IMR-90 (cell line): ENCODE measurements around the gene MROH7. TPM values are rescaled to one million over a fixed set of nuclear protein-coding genes. Genes with fewer than 3 reads are reported as not detected.

Experiments used
- ATAC-seq: fragments of 200-7000 bp; cut with Tn5 transposase; 2 replicates; pipeline ENCODE4 v1.9.1; 2020; ENCODE audit warnings: low read depth, mild to moderate bottlenecking, moderate library complexity
- BruUV-seq: library from RNA; stranded (reverse); fragments of 400-500 nt; replicated peaks from 2 replicates; lab custom pipeline; 2021; lab: Mats Ljungman, UMichigan
- CTCF ChIA-PET: fragments of 300-600 bp; formaldehyde crosslinking; extraction: SDS; loops from one replicate; lab custom pipeline; 2021; ENCODE audit warnings: antibody characterized with exemption; lab: Yijun Ruan, JAX
- POLR2A ChIA-PET: fragments of 300-600 bp; sonication (Branson Sonifier 250); formaldehyde crosslinking; loops from one replicate; lab custom pipeline; 2022; ENCODE audit warnings: antibody characterized with exemption; ENCODE audit not compliant: unreplicated experiment; lab: Charles Lee
- DNase-seq: peaks from one replicate; pipeline ENCODE4 v3.0.0; 2013
- H2AFZ ChIP-seq: replicated peaks from 2 replicates; pipeline ENCODE3; 2013; ENCODE audit warnings: low read length, mild to moderate bottlenecking; ENCODE audit not compliant: poor library complexity
- H2AK5ac ChIP-seq: 2 replicates; pipeline ENCODE4 v1.6.1; 2013; ENCODE audit warnings: low read depth, low read length, inconsistent platforms
- H2AK9ac ChIP-seq: replicated peaks from 2 replicates; pipeline ENCODE3; 2013; ENCODE audit warnings: mild to moderate bottlenecking, low read depth, low read length, moderate library complexity; ENCODE audit not compliant: poor library complexity
- H2BK120ac ChIP-seq: 2 replicates; pipeline ENCODE4 v1.6.1; 2013; ENCODE audit warnings: low read depth, low read length, inconsistent platforms
- H2BK15ac ChIP-seq: 3 replicates; pipeline ENCODE4 v1.6.1; 2013; ENCODE audit warnings: low read depth, low read length, inconsistent platforms
- H2BK20ac ChIP-seq: 2 replicates; pipeline ENCODE4 v1.6.1; 2013; ENCODE audit warnings: low read depth, mild to moderate bottlenecking, inconsistent platforms, low read length, moderate library complexity
- H2BK5ac ChIP-seq: 2 replicates; pipeline ENCODE4 v1.6.1; 2013; ENCODE audit warnings: mild to moderate bottlenecking, low read depth, low read length, inconsistent platforms; ENCODE audit not compliant: poor library complexity, severe bottlenecking
- H3K14ac ChIP-seq: replicated peaks from 2 replicates; pipeline ENCODE4 v1.6.1; 2013; ENCODE audit warnings: low read depth, low read length, inconsistent platforms
- H3K18ac ChIP-seq: 2 replicates; pipeline ENCODE4 v1.6.1; 2013; ENCODE audit warnings: low read depth, low read length, control low read depth
- H3K23ac ChIP-seq: 2 replicates; pipeline ENCODE4 v1.6.1; 2013; ENCODE audit warnings: low read depth, low read length, inconsistent platforms
- H3K27ac ChIP-seq: 2 replicates; pipeline ENCODE4 v1.5.1; 2013; ENCODE audit warnings: mild to moderate bottlenecking, control low read depth, low read length; ENCODE audit not compliant: insufficient read depth
- H3K27me3 ChIP-seq: 2 replicates; pipeline ENCODE4 v1.6.1; 2013; ENCODE audit warnings: low read length; ENCODE audit not compliant: control insufficient read depth, insufficient read depth
- H3K36me3 ChIP-seq: 2 replicates; pipeline ENCODE4 v1.6.1; 2013; ENCODE audit warnings: low read length, mixed read lengths; ENCODE audit not compliant: control insufficient read depth, insufficient read depth
- H3K4ac ChIP-seq: 2 replicates; pipeline ENCODE4 v1.6.1; 2013; ENCODE audit warnings: low read depth, low read length, inconsistent platforms
- H3K4me1 ChIP-seq: 2 replicates; pipeline ENCODE4 v1.6.1; 2013; ENCODE audit warnings: low read length, mixed read lengths; ENCODE audit not compliant: control insufficient read depth, insufficient read depth
- H3K4me2 ChIP-seq: 2 replicates; pipeline ENCODE4 v1.6.1; 2013; ENCODE audit warnings: low read depth, mild to moderate bottlenecking, control low read depth, low read length, moderate library complexity
- H3K4me3 ChIP-seq: 2 replicates; pipeline ENCODE4 v1.5.1; 2013; ENCODE audit warnings: low read depth, mild to moderate bottlenecking, control low read depth, low read length, moderate library complexity; ENCODE audit not compliant: insufficient read depth
- H3K56ac ChIP-seq: 2 replicates; pipeline ENCODE4 v1.6.1; 2013; ENCODE audit warnings: low read length, inconsistent platforms; ENCODE audit not compliant: insufficient read depth; ENCODE audit errors: extremely low read depth
- H3K79me1 ChIP-seq, 2 experiments: 2 replicates each; pipeline ENCODE4 v1.6.1; 2013; ENCODE audit warnings: low read length in 2 of 2, inconsistent platforms in 1 of 2, low read depth in 1 of 2
- H3K9ac ChIP-seq: 2 replicates; pipeline ENCODE4 v1.6.1; 2013; ENCODE audit warnings: low read depth, low read length, control low read depth
- H3K9me1 ChIP-seq: 2 replicates; pipeline ENCODE4 v1.6.1; 2013; ENCODE audit warnings: low read length, inconsistent platforms; ENCODE audit not compliant: insufficient read depth
- H3K9me3 ChIP-seq: 2 replicates; pipeline ENCODE4 v1.6.1; 2013; ENCODE audit warnings: low read length; ENCODE audit not compliant: control insufficient read depth, insufficient read depth
- H4K20me1 ChIP-seq: 2 replicates; pipeline ENCODE4 v1.6.1; 2013; ENCODE audit warnings: low read length, inconsistent platforms; ENCODE audit not compliant: insufficient read depth
- H4K5ac ChIP-seq: 2 replicates; pipeline ENCODE4 v1.6.1; 2013; ENCODE audit warnings: mild to moderate bottlenecking, low read depth, low read length, control low read depth
- H4K8ac ChIP-seq, 2 experiments: 2 replicates each; pipeline ENCODE4 v1.6.1; 2013; ENCODE audit warnings: low read depth in 2 of 2, low read length in 2 of 2, control low read depth in 1 of 2, inconsistent platforms in 1 of 2
- H4K91ac ChIP-seq: 2 replicates; pipeline ENCODE4 v1.6.1; 2013; ENCODE audit warnings: low read depth, low read length, inconsistent platforms; ENCODE audit not compliant: insufficient read depth
- BHLHE40 ChIP-seq: fragments of 150-350 bp; IDR thresholded peaks from 2 replicates; pipeline ENCODE4 v1.6.1; 2016; ENCODE audit warnings: mild to moderate bottlenecking, low read depth, low read length
- CEBPB ChIP-seq: IDR thresholded peaks from 2 replicates; pipeline ENCODE4 v1.6.1; 2012; ENCODE audit warnings: low read depth, low read length, improper control_type of control experiment
- CHD1 ChIP-seq: IDR thresholded peaks from 2 replicates; pipeline ENCODE4 v1.6.1; 2012; ENCODE audit warnings: low read depth, low read length, improper control_type of control experiment
- CTCF ChIP-seq: conservative IDR thresholded peaks from 2 replicates; pipeline ENCODE4 v1.5.1; 2012; ENCODE audit warnings: mild to moderate bottlenecking, low read depth, low read length, improper control_type of control experiment
- FOS ChIP-seq: fragments of 150-350 bp; IDR thresholded peaks from 2 replicates; pipeline ENCODE4 v1.6.1; 2016; ENCODE audit warnings: low read depth, low read length
- MAFK ChIP-seq: IDR thresholded peaks from 2 replicates; pipeline ENCODE4 v1.6.1; 2012; ENCODE audit warnings: low read depth, low read length, improper control_type of control experiment
- MAZ ChIP-seq: IDR thresholded peaks from 2 replicates; pipeline ENCODE4 v1.6.1; 2012; ENCODE audit warnings: low read depth, mild to moderate bottlenecking, low read length, improper control_type of control experiment, moderate library complexity, borderline replicate concordance
- MXI1 ChIP-seq: IDR thresholded peaks from 2 replicates; pipeline ENCODE4 v1.6.1; 2012; ENCODE audit warnings: low read depth, mild to moderate bottlenecking, low read length, moderate library complexity, borderline replicate concordance
- NFE2L2 ChIP-seq: fragments of 150-350 bp; IDR thresholded peaks from 2 replicates; pipeline ENCODE4 v1.6.1; 2016; ENCODE audit warnings: low read depth, mild to moderate bottlenecking, low read length
- POLR2A ChIP-seq: IDR thresholded peaks from 2 replicates; pipeline ENCODE4 v1.6.1; 2012; ENCODE audit warnings: mild to moderate bottlenecking, low read depth, low read length
- RAD21 ChIP-seq: IDR thresholded peaks from 2 replicates; pipeline ENCODE4 v1.6.1; 2012; ENCODE audit warnings: low read length, improper control_type of control experiment
- RCOR1 ChIP-seq: IDR thresholded peaks from 2 replicates; pipeline ENCODE4 v1.6.1; 2012; ENCODE audit warnings: mild to moderate bottlenecking, low read length, improper control_type of control experiment; ENCODE audit not compliant: insufficient replicate concordance
- RFX5 ChIP-seq: IDR thresholded peaks from 2 replicates; pipeline ENCODE4 v1.8.0; 2012; ENCODE audit warnings: low read depth, mild to moderate bottlenecking, low read length, moderate library complexity
- SMC3 ChIP-seq: fragments of 150-350 bp; IDR thresholded peaks from 2 replicates; pipeline ENCODE4 v1.6.1; 2016; ENCODE audit warnings: low read depth, mild to moderate bottlenecking, antibody characterized with exemption, low read length, moderate library complexity
- USF2 ChIP-seq: fragments of 150-350 bp; IDR thresholded peaks from 2 replicates; pipeline ENCODE4 v1.6.1; 2017; ENCODE audit warnings: mild to moderate bottlenecking, antibody characterized with exemption, low read length, low read depth
- WGBS, 2 experiments: methylation state at CpG; one replicate each; pipeline versions ENCODE4 v1.1.5 to v1.1.7; 2013; ENCODE audit warnings: missing lambda C conversion rate in 2 of 2; ENCODE audit not compliant: insufficient read length in 1 of 2; ENCODE audit errors: extremely low coverage in 2 of 2; 5-methylcytosine and 5-hydroxymethylcytosine counted together
- dilution Hi-C: fragments of 300-500 bp; cut with HindIII; formaldehyde crosslinking; loops from one replicate; pipeline ENCODE4 v1.14.3; 2018; ENCODE audit warnings: low sequenced_read_pairs; ENCODE audit not compliant: unreplicated experiment
- in situ Hi-C: fragments of 300-500 bp; cut with MboI; formaldehyde crosslinking; loops from 3 replicates; pipeline ENCODE4 v1.14.3; 2019; ENCODE audit warnings: low sequenced_read_pairs, inconsistent platforms, mixed read lengths
- intact Hi-C: fragments of 100-400 bp; cut with micrococcal nuclease; formaldehyde crosslinking; loops from 2 replicates; pipeline ENCODE4 v1.10.0; 2022
- polyA plus RNA-seq, 3 experiments: library from polyadenylated mRNA; depleted of rRNA; stranded (reverse); fragments of >200 nt; gene quantifications; 2 replicates each; pipeline ENCODE4 v1.2.3, GENCODE V29; 2012; ENCODE audit warnings: low replicate concordance in 1 of 3
- total RNA-seq: library from RNA; depleted of rRNA; stranded (reverse); fragments of >200 nt; gene quantifications from 2 replicates; pipeline ENCODE4 v1.2.3, GENCODE V29; 2012
- TF ChIP-seq, protein P1 (sequence below): fragments of 150-350 bp; IDR thresholded peaks from 2 replicates; pipeline ENCODE4 v1.6.1; 2016; ENCODE audit warnings: low read depth, mild to moderate bottlenecking, low read length, moderate library complexity, borderline replicate concordance

The MROH7 gene
- total and polyA plus RNA-seq, 2 of the 4 experiments (the other 2 are of a cell fraction) = not detected

- dilution Hi-C loops = no loop called here
Observed at GRCh38 chr1:54724771-54725170, 83.2 kb downstream of the MROH7 start.

More at GRCh38 chr1:54724771-54725170, 83.2 kb downstream of the MROH7 start:
- peaks cover 3% of the 10 kb centered on the region; the same call in 1 of the 2 replicates for H3K4me1 ChIP-seq
- H2AFZ ChIP-seq = no peak overlapping the region
- H3K4ac ChIP-seq = no peak overlapping the region
- H4K20me1 ChIP-seq = no peaks in the 10 kb centered on the region
- no peak overlapping the region for H3K56ac ChIP-seq
- no peak overlapping the region for H4K5ac ChIP-seq
- intact Hi-C loops (no loop called here), in situ Hi-C loops (no loop called here)
- H2BK15ac ChIP-seq = no peak overlapping the region
- no peak overlapping the region for H3K18ac ChIP-seq
- DNase-seq (no peak), ATAC-seq (no peak)
- ChIA-PET POLR2A (no interaction called here), CTCF (interaction anchor here (0.7 kb wide), 1 partner anchor 20 kb away, joined by 3 read pairs; no protein-coding TSS in a partner anchor)
- no peak overlapping the region for H4K91ac ChIP-seq
- TF ChIP-seq RCOR1 = no peak
- TF ChIP-seq MAFK = no peak
- no peak for TF ChIP-seq RFX5
- TF ChIP-seq CTCF = no peak
- TF ChIP-seq MXI1 = no peak
- no peak for TF ChIP-seq USF2
- no peak for TF ChIP-seq MAZ
- no peak for TF ChIP-seq SMC3
- no peak for TF ChIP-seq RAD21
- TF ChIP-seq, protein P1, sequence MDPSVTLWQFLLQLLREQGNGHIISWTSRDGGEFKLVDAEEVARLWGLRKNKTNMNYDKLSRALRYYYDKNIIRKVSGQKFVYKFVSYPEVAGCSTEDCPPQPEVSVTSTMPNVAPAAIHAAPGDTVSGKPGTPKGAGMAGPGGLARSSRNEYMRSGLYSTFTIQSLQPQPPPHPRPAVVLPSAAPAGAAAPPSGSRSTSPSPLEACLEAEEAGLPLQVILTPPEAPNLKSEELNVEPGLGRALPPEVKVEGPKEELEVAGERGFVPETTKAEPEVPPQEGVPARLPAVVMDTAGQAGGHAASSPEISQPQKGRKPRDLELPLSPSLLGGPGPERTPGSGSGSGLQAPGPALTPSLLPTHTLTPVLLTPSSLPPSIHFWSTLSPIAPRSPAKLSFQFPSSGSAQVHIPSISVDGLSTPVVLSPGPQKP = no peak
- no peak for TF ChIP-seq POLR2A
- no peak for TF ChIP-seq BHLHE40
- no peak for TF ChIP-seq CEBPB
- no peak for TF ChIP-seq NFE2L2
- TF ChIP-seq FOS = no peak
- no peak for TF ChIP-seq CHD1
- H2BK120ac ChIP-seq = no peak overlapping the region
- peaks cover 6% of the 10 kb centered on the region for H3K9me3 ChIP-seq
- WGBS, 2 experiments = no CpG with 5 or more reads among the region's 1 CpG
- H4K8ac ChIP-seq = no peak overlapping the region
- no peak overlapping the region for H3K9ac ChIP-seq
- H2BK20ac ChIP-seq = no peak overlapping the region
- H3K27ac ChIP-seq = no peak overlapping the region
- H3K27me3 ChIP-seq = no peaks in the 10 kb centered on the region
- no peaks in the 10 kb centered on the region; a peak in 1 of 4 replicates for H3K79me1 ChIP-seq
- H3K14ac ChIP-seq = no peak overlapping the region
- H2AK9ac ChIP-seq = no peak overlapping the region
- no TSS peak for BruUV-seq
- peaks cover 29% of the 10 kb centered on the region for H3K36me3 ChIP-seq
- H3K23ac ChIP-seq = no peak overlapping the region
- H2AK5ac ChIP-seq = no peak overlapping the region
- peaks cover 3% of the 10 kb centered on the region; the same call in 1 of the 2 replicates for H3K9me1 ChIP-seq
- H3K4me2 ChIP-seq = no peak overlapping the region
- H3K4me3 ChIP-seq = no peak overlapping the region
- no peak overlapping the region for H2BK5ac ChIP-seq
